Iris pigment epithelial cell (primary cell): ENCODE measurements around the gene SPRR4.
"Not testable (repeated sequence)": the region's sequence is repeated elsewhere in the genome, so short reads cannot be mapped to it uniquely, and the experiment has no call there.

Source experiments
- DNase-seq: peaks from one replicate; pipeline ENCODE4 v3.0.0-alpha.2; 2011; ENCODE audit warnings: low read depth

SPRR4 gene

DNA sequence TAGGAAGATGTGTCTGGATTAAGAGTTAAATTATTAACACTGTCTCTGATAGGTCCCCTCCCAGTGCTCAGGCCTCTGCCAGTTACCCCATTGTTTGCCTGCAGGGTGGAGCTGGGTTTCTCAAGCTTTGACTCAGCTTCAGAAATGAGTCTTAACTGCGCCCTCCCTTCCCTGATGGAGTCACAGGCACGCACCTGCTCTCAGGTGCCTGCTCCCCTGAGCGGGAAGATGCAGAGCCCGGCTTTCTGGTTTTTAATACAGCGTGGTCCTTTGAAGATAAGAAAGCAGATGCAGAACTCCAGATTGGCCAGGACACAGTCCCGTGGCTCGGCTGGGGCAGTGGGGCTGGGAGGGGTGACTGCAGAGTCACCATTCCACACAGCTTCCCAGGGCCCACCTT lies 3.2 kb upstream of the SPRR4 start:
- no peak for DNase-seq

DNA sequence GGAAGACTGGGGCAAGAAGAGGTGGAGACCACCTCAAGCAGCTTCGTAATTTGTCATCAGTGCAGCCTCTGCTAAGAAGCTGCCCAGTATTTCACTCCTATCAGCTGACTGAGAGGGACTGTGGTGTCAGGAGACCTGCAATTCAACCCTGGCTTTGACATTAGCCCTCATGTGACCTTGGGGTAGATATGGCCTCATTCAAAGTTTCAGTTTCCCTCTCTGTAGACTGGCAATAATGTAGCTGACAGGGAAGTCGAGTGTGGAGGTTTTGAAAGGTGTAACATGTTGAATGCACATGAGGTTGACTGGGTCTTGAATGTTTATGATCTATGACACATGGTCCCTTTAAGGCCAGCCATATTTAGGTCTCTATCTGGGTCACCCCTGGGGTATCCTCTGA lies 2.2 kb upstream of the SPRR4 start:
- DNase-seq = no peak

DNA sequence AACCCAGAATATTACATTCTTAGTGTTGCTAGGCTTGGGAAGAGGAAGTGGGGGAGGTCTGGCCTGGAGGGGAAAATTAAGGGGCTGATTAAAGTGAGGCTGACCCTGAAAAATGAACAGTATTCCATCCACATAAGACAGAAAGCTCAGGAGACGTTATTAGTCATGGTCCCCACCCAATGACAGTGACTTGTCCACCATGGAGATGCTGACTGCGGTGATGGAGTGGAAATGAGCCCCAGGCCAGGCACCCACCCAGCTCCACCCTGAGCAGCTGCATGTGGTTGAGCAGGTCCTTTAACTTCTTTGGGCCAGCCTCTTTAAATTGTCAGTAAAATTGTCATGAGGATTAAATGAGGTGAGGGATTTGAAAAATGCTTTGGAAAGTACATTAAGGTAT lies 1.4 kb upstream of the SPRR4 start:
- no peak for DNase-seq

DNA sequence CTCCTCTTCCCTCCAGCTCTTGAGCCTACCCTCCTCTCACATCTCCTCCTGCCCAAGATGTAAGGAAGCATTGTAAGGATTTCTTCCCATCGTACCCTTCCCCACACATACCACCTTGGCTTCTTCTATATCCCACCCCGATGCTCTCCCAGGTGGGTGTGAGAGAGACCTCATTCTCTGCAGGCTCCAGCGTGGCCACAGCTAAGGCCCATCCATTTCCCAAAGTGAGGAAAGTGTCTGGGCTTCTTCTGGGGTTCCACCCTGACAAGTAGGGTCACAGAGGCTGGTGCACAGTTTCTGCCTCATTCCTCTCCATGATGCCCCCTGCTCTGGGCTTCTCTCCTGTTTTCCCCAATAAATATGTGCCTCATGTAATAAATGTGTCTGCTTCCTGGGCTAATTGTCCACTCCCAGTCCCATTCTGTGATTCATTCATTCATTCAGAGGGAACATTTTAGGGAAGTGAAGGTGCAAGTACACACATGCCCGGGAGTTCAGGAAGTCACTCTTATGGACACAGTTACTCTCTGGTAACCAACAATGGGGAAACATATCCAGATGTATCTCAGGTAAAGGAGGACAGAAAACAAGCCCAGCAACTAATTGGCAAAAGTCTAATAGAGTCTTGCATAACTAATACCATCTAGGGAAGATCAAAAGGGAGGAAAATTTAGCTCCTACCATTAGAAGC lies 1.9 kb downstream of the SPRR4 start:
- no peak for DNase-seq

DNA sequence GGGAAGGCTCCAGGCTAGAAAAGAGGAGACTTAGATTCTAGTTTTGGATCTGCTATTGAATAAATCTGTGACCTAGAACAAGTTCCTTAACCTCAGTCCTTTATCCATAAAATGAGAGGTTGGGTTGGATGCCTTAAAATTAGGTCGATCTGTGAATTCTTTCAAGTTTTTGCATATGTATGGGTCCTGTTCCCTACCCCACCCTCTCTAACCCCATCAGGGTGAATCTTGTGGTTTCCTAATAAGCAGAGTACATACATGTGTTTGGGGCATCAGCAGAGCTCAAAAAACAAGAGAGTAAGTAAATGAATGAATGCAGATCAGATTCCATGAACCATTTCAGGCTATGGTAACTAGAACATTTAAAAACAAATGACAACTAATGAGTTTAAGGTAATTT lies 6.2 kb downstream of the SPRR4 start:
- no peak for DNase-seq

DNA sequence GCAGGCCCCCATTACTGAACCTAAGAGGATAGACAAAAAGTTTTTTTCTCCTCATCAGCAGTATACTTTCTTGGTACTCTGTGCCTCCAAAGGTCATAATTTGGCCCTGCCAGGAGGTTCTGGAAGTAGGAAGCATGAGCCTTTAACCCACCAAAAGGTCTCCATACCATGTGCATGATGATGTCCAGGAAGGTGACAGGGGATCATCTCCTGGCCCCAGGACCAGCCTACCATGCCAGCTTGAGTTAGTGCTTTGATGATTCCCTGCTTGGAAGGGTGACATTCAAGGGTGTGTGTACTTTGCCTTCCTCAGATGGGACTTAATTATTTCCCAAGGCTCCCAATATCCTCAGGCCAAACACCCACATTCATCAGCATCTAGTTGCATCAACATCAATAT lies 7.2 kb downstream of the SPRR4 start:
- no peak for DNase-seq

DNA sequence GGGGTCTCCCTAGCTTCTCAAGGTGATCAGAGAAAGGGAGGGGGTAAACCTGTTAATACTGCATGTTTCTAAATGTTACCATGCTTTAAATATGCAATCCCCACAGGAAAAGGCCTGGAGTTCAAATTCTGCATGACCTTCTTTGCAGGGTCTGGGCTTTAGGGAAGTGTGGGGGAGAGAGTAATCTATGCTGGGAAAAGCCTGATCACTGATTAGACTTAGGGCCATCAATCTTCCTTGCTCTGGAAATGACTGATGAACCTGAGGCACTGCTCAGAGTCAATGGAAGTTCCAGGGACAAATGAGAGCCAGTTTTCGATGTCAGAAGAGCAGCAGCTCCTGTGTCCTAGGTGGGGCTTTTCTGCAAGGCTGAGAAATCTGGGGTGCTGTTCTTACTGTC lies 10.2 kb downstream of the SPRR4 start:
- DNase-seq = no peak

DNA sequence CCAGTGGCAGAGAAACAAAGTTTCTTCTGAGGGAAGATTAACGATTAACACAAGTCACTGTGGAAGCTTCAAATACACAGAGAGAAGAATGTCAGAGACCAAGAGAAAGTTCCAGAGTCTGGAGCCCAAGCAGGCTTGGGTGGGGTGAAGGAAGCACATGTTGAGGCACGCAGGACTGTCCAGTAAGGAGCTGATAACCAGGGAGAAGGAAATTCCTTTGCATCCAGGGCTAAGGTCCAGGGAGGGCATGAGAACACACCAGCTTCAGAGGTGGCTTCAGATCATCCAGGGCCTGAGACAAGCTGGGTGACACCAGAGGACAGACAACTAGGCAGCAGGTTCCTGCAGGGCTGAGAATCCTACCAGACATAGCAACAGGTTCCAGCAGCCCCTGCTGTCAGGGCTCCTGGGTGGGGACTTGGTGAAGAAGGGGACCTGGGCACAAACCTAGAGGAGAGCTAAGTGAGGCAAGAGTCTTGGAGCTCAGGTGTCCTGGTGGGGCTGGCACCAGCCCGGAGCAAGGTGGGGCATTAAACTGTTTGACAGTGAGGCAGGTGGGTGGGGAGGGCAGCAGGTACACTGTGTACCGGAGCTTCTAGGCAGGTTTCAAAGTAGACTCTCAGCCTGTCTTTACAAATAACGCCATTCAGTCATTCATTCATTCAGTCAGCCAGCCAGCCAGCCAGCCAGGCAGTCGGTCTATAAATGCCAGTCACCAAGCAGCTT lies 10.9 kb downstream of the SPRR4 start:
- no peak for DNase-seq

DNA sequence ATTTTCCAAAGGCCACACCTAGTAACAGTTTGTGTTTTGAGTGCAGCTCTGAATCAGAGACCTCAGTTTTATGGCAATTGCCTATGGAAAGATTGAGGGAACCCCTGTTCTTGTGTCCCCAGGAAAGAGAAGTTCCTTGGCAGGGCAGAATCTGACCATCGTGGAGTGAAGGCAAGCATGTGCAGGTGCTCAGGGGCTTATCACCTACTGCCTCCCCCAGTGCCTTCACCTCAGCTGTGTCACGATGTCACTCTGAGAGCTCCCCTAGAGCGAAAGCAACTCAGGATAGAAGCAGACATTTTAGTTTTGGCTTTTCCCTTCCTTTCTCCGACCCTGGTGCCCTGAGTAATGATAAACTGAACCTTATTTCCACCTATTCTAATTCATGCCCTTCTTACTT lies 11.6 kb downstream of the SPRR4 start:
- no peak for DNase-seq

DNA sequence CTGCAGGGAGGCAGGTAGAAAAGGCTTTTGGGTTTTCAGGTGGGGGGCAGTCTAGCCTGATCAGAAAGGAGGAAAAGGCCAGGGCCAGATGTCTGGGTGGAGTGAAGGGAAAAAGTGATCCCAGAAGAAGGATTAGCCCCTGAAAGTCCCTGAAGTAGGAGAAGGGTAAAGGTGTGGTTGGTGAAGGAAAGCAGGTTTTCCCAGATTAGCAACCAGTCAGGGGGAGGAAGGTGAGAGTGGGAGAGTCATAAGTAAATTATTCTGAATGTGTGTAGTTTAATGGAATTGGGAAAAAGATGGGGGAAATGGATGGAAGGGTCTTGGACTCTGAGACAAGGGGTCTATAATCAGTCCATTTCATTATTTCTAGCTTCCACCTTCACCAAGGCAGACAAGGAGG lies 12.8 kb downstream of the SPRR4 start:
- DNase-seq = no peak

DNA sequence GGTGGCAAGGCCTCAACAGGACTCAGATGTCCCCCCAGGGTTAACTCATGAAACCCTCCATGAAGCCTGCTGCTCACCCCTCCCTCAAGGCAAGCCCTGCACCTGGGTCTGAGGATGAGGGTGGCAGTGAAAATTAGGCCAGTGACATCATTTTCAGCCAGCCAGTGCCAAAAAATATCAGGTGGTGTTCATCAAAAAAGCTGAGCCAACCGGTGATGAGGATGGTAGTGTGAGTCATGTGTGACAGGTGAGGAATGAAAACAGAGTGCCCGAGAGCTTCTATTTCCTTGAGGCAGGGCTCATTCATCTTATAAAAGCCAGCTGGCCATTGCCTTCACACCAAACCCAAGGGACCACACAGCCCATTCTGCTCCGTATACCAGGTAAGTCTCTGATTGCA lies 13.3 kb downstream of the SPRR4 start, which contains the start of gene SPRR1A:
TSS of gene SPRR1A (plus strand) at position 339 of the 400 bp plus-strand sequence. CDS start 1,150 bp downstream, outside the sequence.
- no peak for DNase-seq

DNA sequence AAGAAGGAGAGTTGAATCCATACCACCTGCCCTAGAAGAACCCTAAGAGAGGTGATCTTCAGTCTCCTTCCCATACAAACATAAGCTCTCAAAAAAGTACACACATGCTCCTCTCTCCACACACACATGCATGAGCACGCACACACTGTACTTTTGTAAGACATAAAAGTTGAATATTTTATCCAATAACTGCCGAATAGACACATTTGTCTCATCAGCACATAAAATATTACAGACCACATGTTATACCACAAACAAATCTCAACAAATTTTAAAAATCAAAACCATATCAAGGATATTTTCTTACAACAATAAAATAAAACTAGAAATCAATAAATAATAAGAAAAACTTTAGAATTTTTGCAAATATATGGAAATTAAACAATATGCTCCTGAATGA lies 16.1 kb downstream of the SPRR4 start:
- DNase-seq = no peak

DNA sequence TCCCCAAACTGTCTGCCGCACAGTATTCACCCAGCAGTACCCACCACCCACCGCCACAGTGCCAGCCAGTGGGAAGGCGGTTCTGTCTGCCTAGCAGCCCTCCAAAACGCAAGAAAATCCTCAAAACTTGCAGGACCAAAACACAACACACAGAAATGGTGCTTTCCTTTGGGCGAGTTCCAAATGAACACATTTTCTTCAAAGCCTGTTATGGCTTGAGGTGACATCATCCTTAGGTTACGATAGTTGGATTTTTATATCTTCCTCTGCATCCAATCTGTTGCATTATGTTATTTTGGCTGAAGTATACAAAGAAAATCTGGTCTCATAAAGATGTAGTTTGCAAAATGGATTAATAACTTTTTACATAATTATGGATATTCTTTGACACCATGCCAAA lies 22.7 kb downstream of the SPRR4 start:
- no peak for DNase-seq

DNA sequence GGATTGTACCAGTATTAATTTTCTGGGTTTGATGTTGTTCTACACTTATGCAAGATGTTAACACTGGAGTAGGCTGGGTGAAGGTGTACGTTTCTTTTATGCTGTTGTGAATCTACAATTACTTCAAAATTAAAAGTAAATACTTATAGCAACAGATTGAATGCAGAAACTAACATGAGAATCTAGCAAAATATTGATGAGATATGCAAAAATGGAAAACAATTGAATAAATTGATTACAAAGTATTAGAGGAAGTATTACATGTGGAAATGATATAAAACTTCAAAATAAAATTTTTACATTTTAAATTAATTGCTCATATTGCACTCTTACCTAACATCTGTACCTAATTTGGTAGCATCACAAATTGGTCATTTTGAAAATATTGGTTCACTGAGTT lies 25.4 kb downstream of the SPRR4 start:
- DNase-seq = no peak

DNA sequence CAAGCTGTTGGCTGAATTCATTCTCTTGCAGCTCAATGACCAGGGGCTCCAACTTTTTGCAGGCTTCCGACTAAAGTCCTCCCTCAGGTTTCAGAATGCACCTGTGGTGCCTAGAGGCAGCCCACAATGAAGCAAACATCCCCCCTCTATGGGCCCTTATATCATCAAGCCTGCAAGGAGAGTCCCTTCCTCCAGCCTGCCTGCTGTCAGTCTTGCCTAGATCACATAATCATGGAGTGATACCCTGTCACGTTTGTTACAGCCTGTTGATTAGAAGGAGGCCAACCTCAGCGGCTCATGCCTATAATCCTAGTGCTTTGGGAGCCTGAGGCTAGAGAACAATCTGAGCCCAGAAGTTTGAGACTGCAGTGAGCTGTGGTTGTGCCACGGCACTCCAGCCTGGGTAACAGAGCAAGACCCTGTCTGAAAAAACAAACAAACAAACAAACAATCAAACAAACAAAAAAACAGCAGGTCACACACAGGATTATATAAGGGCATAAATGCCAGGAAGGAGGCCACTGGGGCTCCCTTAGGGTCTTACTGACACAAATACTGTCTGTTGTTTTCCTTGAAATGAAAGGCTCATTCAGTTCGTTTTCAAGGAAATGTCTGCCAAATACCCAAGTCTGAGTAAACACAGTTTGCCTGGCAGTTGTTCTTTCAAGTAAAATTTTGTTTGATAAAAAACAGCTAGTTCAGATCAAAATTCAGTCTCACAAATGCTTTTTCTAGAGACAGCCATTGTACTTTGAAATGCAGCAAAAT lies 26.4 kb downstream of the SPRR4 start:
- DNase-seq = no peak

DNA sequence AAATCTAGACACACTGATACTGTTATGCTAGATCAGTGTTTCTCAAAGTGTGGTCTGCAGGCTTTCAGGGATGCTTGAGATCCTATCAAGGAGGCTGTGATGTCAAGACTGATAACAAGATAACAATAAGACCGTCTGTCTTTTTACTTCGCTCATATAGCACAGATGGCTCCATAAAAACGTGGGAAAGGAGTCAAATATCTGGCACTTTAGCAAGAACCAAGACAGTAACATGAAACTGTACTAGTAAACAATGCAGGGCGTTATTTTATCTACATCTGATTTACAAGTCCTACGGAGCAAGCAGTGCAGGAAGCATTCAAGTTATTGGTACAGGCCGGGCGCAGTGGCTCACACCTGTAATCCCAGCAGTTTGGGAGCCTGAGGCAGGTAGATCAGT lies 27.5 kb downstream of the SPRR4 start:
- no peak for DNase-seq

DNA sequence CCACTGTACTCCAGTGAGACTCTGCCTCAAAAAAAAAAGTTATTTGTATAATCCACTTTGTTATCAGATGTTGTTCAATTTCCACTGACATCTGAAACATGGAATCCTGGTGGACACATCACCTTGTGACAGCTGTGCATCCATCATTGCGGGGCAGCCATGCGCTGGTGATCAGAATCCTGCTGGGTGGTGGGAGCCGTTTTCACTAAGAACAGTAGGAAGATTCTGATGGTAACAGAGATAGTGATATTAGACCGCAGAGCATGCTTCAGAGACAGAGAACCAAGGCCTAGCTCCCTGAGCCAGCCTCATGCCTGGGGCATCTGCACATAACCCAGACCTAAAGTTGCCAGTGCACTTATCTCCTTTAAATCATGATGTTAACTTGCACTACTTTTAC lies 28.0 kb downstream of the SPRR4 start:
- no peak for DNase-seq

DNA sequence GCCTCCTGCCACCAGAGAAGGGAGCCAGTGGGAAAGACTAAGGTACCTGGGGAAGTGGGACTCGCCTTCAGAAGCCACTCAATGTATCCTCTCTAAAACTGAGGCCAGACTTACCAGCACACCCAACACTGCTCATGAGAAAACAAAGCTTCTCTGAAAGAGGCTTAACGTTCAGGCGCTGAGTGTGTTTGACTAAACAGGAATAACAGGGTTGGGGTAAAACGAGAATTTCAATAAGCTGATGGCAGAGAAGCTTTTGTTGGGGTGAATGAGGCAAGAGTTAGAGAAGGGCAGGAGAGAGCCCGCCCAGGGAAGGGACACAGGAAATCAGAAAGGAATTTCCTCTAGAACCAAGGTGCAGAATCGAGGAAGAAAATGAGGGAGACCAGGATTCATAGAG lies 29.4 kb downstream of the SPRR4 start:
- no peak for DNase-seq

DNA sequence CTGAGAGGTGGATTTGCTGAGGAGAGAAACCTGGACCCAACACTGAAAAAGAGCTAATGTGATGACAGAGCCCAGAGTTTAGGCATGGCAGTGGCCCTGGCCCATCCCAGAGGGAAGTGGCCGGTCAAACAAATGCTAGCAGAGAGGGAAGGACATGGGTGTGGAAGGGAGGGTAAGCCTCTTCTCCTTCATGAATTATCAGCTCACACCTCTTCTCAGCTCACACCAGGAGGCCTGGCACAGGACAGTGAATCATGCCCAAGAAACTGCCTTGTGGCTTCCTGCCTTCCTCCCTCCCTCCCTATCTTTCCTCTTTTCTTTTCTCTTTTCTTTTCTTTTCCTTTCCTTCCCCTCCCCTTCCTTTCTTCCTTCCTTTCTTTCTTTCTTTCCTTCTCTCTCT lies 29.8 kb downstream of the SPRR4 start:
- no peak for DNase-seq

DNA sequence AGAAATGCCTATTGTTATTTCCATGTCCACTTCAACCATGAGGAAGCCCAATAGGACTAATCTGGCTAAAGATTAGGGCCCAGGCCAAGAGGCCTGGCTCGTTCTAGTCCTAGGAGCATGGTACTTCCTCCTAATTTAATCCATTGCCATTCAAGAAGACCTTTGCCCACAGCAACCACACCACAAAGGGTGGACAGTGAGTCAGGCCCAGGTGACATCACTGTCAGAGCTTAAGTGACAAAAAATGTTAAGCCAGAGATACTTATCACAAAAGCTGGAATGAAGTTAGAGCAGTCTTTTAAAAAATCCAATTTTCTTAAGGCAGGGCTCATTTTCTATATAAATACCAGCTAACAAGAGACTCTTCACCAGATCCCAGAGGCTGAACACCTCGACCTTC lies 30.9 kb downstream of the SPRR4 start, which contains the start of gene SPRR3:
TSS of gene SPRR3 (plus strand) at position 368 of the 400 bp plus-strand sequence. CDS start 1,272 bp downstream, outside the sequence.
- DNase-seq = no peak

DNA sequence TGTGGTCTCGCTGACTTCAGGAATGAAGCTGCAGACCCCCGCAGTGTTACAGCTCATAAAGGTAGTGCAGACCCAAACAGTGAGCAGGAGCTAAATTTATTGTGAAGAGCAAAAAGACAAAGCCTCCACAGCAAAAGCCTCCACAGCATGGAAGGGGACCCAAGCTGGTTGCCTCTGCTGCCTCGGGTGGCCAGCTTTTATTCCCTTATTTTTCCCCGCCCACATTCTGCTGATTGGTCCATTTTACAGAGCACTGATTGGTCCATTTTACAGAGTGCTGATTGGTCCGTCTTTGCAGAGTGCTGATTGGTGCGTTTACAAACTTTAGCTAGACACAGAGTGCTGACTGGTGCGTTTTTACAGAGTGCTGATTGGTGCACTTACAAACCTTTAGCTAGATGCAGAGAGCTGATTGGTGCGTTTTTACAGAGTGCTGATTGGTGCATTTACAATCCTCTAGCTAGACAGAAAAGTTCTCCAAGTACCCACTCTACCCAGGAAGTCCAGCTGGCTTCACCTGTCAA lies 40.8 kb downstream of the SPRR4 start:
- DNase-seq = not testable (repeated sequence)

DNA sequence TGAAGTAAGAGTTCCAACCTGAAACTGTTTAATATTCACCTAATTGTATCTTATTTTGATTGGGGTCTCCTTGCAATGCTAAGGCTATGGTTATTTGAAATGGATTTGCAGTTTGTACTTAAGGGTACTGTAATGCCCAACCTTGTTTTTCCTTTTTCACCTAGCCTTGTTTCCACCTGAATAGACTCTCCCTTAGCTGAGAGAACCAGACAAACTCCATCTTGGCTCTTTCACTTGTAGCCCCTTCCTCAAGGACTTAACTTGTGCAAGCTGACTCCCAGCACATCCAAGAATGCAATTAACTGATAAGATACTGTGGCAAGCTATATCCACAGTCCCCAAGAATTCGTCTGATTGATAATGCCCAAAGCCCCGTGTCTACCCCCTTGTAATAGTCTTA lies 51.4 kb downstream of the SPRR4 start:
- not testable (repeated sequence) for DNase-seq
